PFSK-1 (cell line): ENCODE results near the gene RPS6KL1.

Experiments
- FOXP2 ChIP-seq: optimal IDR thresholded peaks from 2 replicates; pipeline ENCODE3; 2011; ENCODE audit warnings: borderline replicate concordance, control low read depth, inconsistent platforms; ENCODE audit not compliant: insufficient read depth; ENCODE audit errors: extremely low read length, extremely low read depth
- POLR2AphosphoS5 ChIP-seq: IDR thresholded peaks from 2 replicates; pipeline ENCODE4 v1.6.1; 2012; ENCODE audit warnings: low read depth, mild to moderate bottlenecking, control low read depth, low read length, moderate library complexity
- SIN3A ChIP-seq: IDR thresholded peaks from 2 replicates; pipeline ENCODE4 v1.6.1; 2012; ENCODE audit warnings: mild to moderate bottlenecking, low read length, moderate library complexity, borderline replicate concordance; ENCODE audit not compliant: insufficient read depth
- TAF1 ChIP-seq: IDR thresholded peaks from 2 replicates; pipeline ENCODE4 v1.6.1; 2012; ENCODE audit warnings: low read length, control low read depth, borderline replicate concordance; ENCODE audit not compliant: insufficient read depth
- TF ChIP-seq, protein P1 (sequence below), 2 experiments: IDR thresholded peaks; 2 replicates each; pipeline versions ENCODE4 v1.6.1 to v1.8.0; 2011 to 2012; ENCODE audit warnings: low read depth in 2 of 2, low read length in 2 of 2, control low read depth in 1 of 2, inconsistent platforms in 1 of 2, mild to moderate bottlenecking in 1 of 2, moderate library complexity in 1 of 2; ENCODE audit not compliant: insufficient read depth in 1 of 2

The RPS6KL1 gene

GRCh38 chr14:74935360-74935680, 12.3 kb upstream of the RPS6KL1 start:
- TF ChIP-seq TAF1 (no peak), POLR2AphosphoS5 (no peak), SIN3A (no peak), FOXP2 (no peak)
- TF ChIP-seq, protein P1, sequence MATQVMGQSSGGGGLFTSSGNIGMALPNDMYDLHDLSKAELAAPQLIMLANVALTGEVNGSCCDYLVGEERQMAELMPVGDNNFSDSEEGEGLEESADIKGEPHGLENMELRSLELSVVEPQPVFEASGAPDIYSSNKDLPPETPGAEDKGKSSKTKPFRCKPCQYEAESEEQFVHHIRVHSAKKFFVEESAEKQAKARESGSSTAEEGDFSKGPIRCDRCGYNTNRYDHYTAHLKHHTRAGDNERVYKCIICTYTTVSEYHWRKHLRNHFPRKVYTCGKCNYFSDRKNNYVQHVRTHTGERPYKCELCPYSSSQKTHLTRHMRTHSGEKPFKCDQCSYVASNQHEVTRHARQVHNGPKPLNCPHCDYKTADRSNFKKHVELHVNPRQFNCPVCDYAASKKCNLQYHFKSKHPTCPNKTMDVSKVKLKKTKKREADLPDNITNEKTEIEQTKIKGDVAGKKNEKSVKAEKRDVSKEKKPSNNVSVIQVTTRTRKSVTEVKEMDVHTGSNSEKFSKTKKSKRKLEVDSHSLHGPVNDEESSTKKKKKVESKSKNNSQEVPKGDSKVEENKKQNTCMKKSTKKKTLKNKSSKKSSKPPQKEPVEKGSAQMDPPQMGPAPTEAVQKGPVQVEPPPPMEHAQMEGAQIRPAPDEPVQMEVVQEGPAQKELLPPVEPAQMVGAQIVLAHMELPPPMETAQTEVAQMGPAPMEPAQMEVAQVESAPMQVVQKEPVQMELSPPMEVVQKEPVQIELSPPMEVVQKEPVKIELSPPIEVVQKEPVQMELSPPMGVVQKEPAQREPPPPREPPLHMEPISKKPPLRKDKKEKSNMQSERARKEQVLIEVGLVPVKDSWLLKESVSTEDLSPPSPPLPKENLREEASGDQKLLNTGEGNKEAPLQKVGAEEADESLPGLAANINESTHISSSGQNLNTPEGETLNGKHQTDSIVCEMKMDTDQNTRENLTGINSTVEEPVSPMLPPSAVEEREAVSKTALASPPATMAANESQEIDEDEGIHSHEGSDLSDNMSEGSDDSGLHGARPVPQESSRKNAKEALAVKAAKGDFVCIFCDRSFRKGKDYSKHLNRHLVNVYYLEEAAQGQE (IDR thresholded peaks at IDR 0.05; ENCODE audit: insufficient read depth in 1 of 2, low read depth in 2 of 2, low read length in 2 of 2): no peak

DNA sequence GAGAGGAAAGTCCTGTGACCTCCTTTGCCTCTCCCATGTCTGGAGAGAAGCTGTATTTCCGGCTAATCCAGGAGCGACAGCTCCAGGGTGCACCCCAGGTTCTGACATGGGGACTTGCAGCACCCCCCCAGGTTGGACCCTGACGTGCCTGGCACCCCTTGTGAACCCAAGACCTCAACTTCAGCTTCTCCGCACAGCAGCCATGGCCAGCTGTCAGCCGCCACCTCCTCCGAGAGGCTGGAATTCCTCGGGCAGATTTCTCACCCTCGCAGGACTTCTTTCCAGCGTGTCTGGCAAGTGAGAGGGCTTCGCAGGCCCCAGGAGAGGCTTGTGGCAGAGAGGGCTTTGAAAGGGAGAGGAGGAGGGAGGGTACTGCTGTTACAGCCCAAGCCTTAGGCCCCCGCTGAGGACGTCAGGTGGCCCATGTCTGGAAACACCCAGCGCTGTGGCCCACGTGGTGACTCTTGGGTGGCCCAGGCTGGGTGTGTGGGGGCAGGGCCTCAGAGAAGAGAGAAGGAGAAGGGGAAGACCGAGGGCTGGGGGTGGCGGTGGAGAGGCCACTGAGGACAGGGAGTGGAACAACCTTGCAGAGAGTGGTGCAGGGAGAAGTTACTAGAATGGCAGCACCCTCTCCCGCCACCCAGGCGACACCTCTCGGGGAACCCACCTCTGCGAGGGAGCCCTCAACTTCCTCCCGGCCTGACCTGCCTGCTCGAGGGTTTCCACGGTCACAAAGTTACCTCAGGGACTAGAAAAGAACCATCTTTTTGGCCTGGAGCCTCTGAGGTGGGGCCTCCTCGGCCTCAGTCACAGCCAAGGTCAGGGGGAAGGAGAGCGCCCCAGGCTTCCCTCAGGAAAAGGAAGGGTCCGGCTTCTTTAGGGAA, 11.7 kb upstream of the RPS6KL1 start:
- TF ChIP-seq FOXP2 (no peak), SIN3A (no peak), POLR2AphosphoS5 (no peak), TAF1 (no peak)
- TF ChIP-seq, protein P1 (IDR thresholded peaks at IDR 0.05; ENCODE audit: insufficient read depth in 1 of 2, low read depth in 2 of 2, low read length in 2 of 2): no peak

GRCh38 chr14:74934041-74934440, 11.0 kb upstream of the RPS6KL1 start:
- TF ChIP-seq, protein P1 (IDR thresholded peaks at IDR 0.05; ENCODE audit: insufficient read depth in 1 of 2, low read depth in 2 of 2, low read length in 2 of 2): no peak
- TF ChIP-seq TAF1: no peak
- no peak for TF ChIP-seq FOXP2
- no peak for TF ChIP-seq POLR2AphosphoS5
- no peak for TF ChIP-seq SIN3A

- TF ChIP-seq POLR2AphosphoS5: no peak
- TF ChIP-seq, protein P1 (IDR thresholded peaks at IDR 0.05; ENCODE audit: insufficient read depth in 1 of 2, low read depth in 2 of 2, low read length in 2 of 2): no peak
- no peak for TF ChIP-seq SIN3A
- TF ChIP-seq TAF1: no peak
- TF ChIP-seq FOXP2: no peak
These were observed 9.4 kb upstream of the RPS6KL1 start for GRCh38 chr14:74932401-74932901.
